SH-SY5Y (cell line): Measurements from ENCODE around the gene PIK3AP1.

Experiments used
- GATA2 ChIP-seq: IDR thresholded peaks from 2 replicates; pipeline ENCODE4 v1.6.1; 2011; ENCODE audit warnings: mild to moderate bottlenecking, low read depth, low read length
- GATA3 ChIP-seq: IDR thresholded peaks from 2 replicates; pipeline ENCODE4 v1.6.1; 2011; ENCODE audit warnings: low read depth, mild to moderate bottlenecking, low read length, moderate library complexity

- TF ChIP-seq GATA3 (no peak), GATA2 (no peak)
Observed at GRCh38 chr10:96579133-96579532, 141.2 kb downstream of the PIK3AP1 start.
